ENCODE measurements around the gene FOXO3.

The FOXO3 gene

GRCh38 chr6:108623995-108624394 is 63.3 kb downstream of the FOXO3 start:
- no peak for TF ChIP-seq CTCF (IDR thresholded peaks at IDR 0.05)

- TF ChIP-seq CTCF (IDR thresholded peaks at IDR 0.05), result no peak
Measured at GRCh38 chr6:108625581-108625980, 64.9 kb downstream of the FOXO3 start.

GRCh38 chr6:108626777-108627176 is 66.1 kb downstream of the FOXO3 start:
- TF ChIP-seq CTCF (IDR thresholded peaks at IDR 0.05), result no peak

- TF ChIP-seq CTCF (IDR thresholded peaks at IDR 0.05), result no peak
Measured at GRCh38 chr6:108627692-108628550, 67.2 kb downstream of the FOXO3 start.

- no peak for TF ChIP-seq CTCF (IDR thresholded peaks at IDR 0.05)
Measured at GRCh38 chr6:108630050-108630714, 69.5 kb downstream of the FOXO3 start.

GRCh38 chr6:108632441-108632840 is 71.7 kb downstream of the FOXO3 start:
- no peak for TF ChIP-seq CTCF (IDR thresholded peaks at IDR 0.05)

- no peak for TF ChIP-seq CTCF (IDR thresholded peaks at IDR 0.05)
Measured at GRCh38 chr6:108633436-108633835, 72.7 kb downstream of the FOXO3 start.

All from LNCAP (cell line).